Thymus (tissue), 11 donors: ENCODE measurements around the gene HOXB1. TPM values are rescaled to one million over a fixed set of nuclear protein-coding genes. Genes with fewer than 3 reads are reported as not detected.

Experiments used
- DNase-seq, 9 donors: peaks; one replicate each; pipeline ENCODE4 v3.0.0-alpha.2; 2013; ENCODE audit warnings: low spot score in 9 of 9, low read depth in 6 of 9, missing footprints in 1 of 9
- H3K27ac ChIP-seq, 2 donors: one replicate each; pipeline ENCODE4 v1.5.1; 2013; ENCODE audit warnings: control low read depth in 1 of 2, low read depth in 1 of 2, low read length in 1 of 2, mild to moderate bottlenecking in 1 of 2, moderate library complexity in 1 of 2
- H3K27me3 ChIP-seq, 2 donors: one replicate each; pipeline ENCODE4 v1.5.1; 2013; ENCODE audit warnings: low read length in 1 of 2; ENCODE audit not compliant: control insufficient read depth in 2 of 2, insufficient read depth in 1 of 2
- H3K36me3 ChIP-seq, 2 donors: one replicate each; pipeline ENCODE4 v1.5.1; 2013; ENCODE audit warnings: low read length in 1 of 2, mild to moderate bottlenecking in 1 of 2, moderate library complexity in 1 of 2; ENCODE audit not compliant: control insufficient read depth in 2 of 2, insufficient read depth in 2 of 2
- H3K4me1 ChIP-seq, 2 donors: one replicate each; pipeline ENCODE4 v1.5.1; 2013; ENCODE audit warnings: low read length in 2 of 2; ENCODE audit not compliant: control insufficient read depth in 2 of 2, insufficient read depth in 2 of 2
- H3K4me3 ChIP-seq, 2 donors: one replicate each; pipeline ENCODE4 v1.5.1; 2013; ENCODE audit warnings: low read length in 2 of 2, control low read depth in 1 of 2, mild to moderate bottlenecking in 1 of 2
- H3K9me3 ChIP-seq, 2 donors: one replicate each; pipeline ENCODE4 v1.5.1; 2013; ENCODE audit warnings: low read length in 1 of 2, mild to moderate bottlenecking in 1 of 2; ENCODE audit not compliant: control insufficient read depth in 2 of 2, insufficient read depth in 1 of 2
- WGBS: extraction: QIAGEN DNeasy Blood & Tissue Kit; methylation state at CpG from one replicate; pipeline ENCODE4 v1.1.7; 2013; 5-methylcytosine and 5-hydroxymethylcytosine counted together
- polyA plus RNA-seq: library from polyadenylated mRNA; stranded (reverse); fragments of 200-250 nt; gene quantifications from one replicate; pipeline ENCODE4 v1.2.3, GENCODE V29; 2013
- total RNA-seq: library from RNA; stranded (reverse); fragments of 120-200 nt; gene quantifications from one replicate; pipeline ENCODE4 v1.2.4, GENCODE V29; 2013
- donor health status: healthy.

The HOXB1 gene
- total and polyA plus RNA-seq, 2 donors, result 0.11 TPM; not detected in 1

- DNase-seq, result no peak
- Histone ChIP-seq H3K4me1 (peaks cover 0 to 22% of the 10 kb centered on the region in 2 donors), H3K4me3 (no peak overlapping the region), H3K27ac (no peak overlapping the region), H3K36me3 (no peaks in the 10 kb centered on the region), H3K9me3 (no peaks in the 10 kb centered on the region), H3K27me3 (peaks cover 0 to 3% of the 10 kb centered on the region in 2 donors)
- WGBS, result 91% methylated on average over 2 of the region's 2 CpGs
These were observed 51.8 kb downstream of the HOXB1 start for GRCh38 chr17:48479014-48479402.

Other genes starting within 250 kb of the HOXB1 start
- gene SKAP1, start 100.8 kb downstream of the HOXB1 start, total RNA-seq, result 28.8 TPM
- 64.4 TPM for gene SKAP1, start 100.8 kb downstream of the HOXB1 start, polyA plus RNA-seq
- gene HOXB2, start 14.1 kb upstream of the HOXB1 start, total RNA-seq, result 3.0 TPM
- 11.1 TPM for gene HOXB2, start 14.1 kb upstream of the HOXB1 start, polyA plus RNA-seq
- 0.90 TPM for gene HOXB4, start 47.3 kb upstream of the HOXB1 start, total RNA-seq
- 1.5 TPM for gene HOXB4, start 47.3 kb upstream of the HOXB1 start, polyA plus RNA-seq
- gene HOXB3, start 59.2 kb upstream of the HOXB1 start, total RNA-seq, result 1.5 TPM
- 3.3 TPM for gene HOXB3, start 59.2 kb upstream of the HOXB1 start, polyA plus RNA-seq
- not detected for gene HOXB5, start 62.8 kb upstream of the HOXB1 start, total RNA-seq
- gene HOXB5, start 62.8 kb upstream of the HOXB1 start, polyA plus RNA-seq, result 0.16 TPM
- 0.19 TPM for gene HOXB6, start 74.0 kb upstream of the HOXB1 start, total RNA-seq
- 1.0 TPM for gene HOXB6, start 74.0 kb upstream of the HOXB1 start, polyA plus RNA-seq
- 0.09 TPM for gene HOXB7, start 80.0 kb upstream of the HOXB1 start, total RNA-seq
- 1.0 TPM for gene HOXB7, start 80.0 kb upstream of the HOXB1 start, polyA plus RNA-seq
- gene HOXB8, start 84.3 kb upstream of the HOXB1 start, total RNA-seq, result not detected
- 0.07 TPM for gene HOXB8, start 84.3 kb upstream of the HOXB1 start, polyA plus RNA-seq
- gene HOXB9, start 95.3 kb upstream of the HOXB1 start, total RNA-seq, result 0.05 TPM
- gene HOXB9, start 95.3 kb upstream of the HOXB1 start, polyA plus RNA-seq, result 0.27 TPM
- not detected for gene PRAC1, start 191.5 kb upstream of the HOXB1 start, total RNA-seq
- 0.91 TPM for gene PRAC1, start 191.5 kb upstream of the HOXB1 start, polyA plus RNA-seq
- gene PRAC2, start 192.2 kb upstream of the HOXB1 start, total RNA-seq, result not detected
- gene PRAC2, start 192.2 kb upstream of the HOXB1 start, polyA plus RNA-seq, result 0.07 TPM
- gene HOXB13, start 197.7 kb upstream of the HOXB1 start, total RNA-seq, result 0.24 TPM
- gene HOXB13, start 197.7 kb upstream of the HOXB1 start, polyA plus RNA-seq, result 0.32 TPM